ENCODE measurements around the gene MBNL1. TPM values are rescaled to one million over a fixed set of nuclear protein-coding genes. Genes with fewer than 3 reads are reported as not detected.

Gene MBNL1
- total and polyA plus RNA-seq, 2 donors (not counting 3 experiments of a cell fraction or from before 2014, with no cell fraction given) = 179 to 362 TPM

DNA sequence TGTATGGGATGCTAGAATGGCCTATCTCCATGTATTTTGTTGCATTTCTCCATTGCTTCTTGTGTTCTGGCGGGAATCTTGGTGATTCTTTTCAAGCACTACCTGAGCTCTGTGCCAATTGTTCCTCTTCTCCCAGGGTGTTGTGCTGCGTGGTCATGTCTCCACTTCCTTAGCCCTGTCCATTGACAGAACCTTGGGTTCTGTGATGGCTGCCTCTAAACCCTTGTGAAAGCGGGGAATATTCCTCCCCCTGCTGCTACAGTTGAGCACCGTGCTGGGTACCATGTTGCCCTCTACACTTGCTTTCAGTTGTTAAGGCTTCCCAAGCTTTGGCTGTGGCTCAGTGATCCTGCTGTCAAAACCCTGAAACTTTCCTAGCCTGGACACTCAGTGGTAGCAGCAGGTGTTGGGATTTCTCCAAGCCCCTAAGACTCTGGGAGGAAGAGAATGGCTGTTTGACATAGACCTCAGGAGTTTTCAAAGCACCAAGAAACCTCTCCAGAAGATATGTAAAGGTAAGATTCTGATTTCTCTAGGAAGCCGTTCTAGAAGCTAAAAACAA lies 69.5 kb downstream of the MBNL1 start:
- ChIA-PET CTCF (interaction anchor here (1.3 kb wide), 1 partner anchor 32 kb away, joined by 4 read pairs; no protein-coding TSS in a partner anchor), POLR2A (interaction anchor here (0.6 kb wide), 1 partner anchor 15 kb away, joined by 3 read pairs; no protein-coding TSS in a partner anchor)
- no peak for DNase-seq (ENCODE audit: low read depth, low spot score)
- H3K27ac ChIP-seq (ENCODE audit: insufficient read depth, low read depth, low read length) = no peak overlapping the region
- H3K9me1 ChIP-seq (replicated peaks; ENCODE audit: control insufficient read depth, extremely low read depth, insufficient read depth, low read length) = no peaks in the 10 kb centered on the region
- TF ChIP-seq, protein P1, sequence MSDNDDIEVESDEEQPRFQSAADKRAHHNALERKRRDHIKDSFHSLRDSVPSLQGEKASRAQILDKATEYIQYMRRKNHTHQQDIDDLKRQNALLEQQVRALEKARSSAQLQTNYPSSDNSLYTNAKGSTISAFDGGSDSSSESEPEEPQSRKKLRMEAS (IDR thresholded peaks at IDR 0.05; ENCODE audit: insufficient read depth, insufficient read length) = no peak
- TF ChIP-seq JUN (IDR thresholded peaks at IDR 0.05; ENCODE audit: borderline replicate concordance, insufficient read depth, insufficient read length, low read depth) (no peak), POLR2A (IDR thresholded peaks at IDR 0.05; ENCODE audit: low read depth, low read length) (no peak), FOS (IDR thresholded peaks at IDR 0.05; ENCODE audit: borderline replicate concordance, insufficient read depth, low read length) (no peak), POLR2AphosphoS5 (IDR thresholded peaks at IDR 0.05; ENCODE audit: insufficient read depth, low read depth, low read length) (no peak), MYC (IDR thresholded peaks at IDR 0.05; ENCODE audit: low read depth, low read length) (no peak), EZH2 (IDR thresholded peaks at IDR 0.05; ENCODE audit: borderline replicate concordance, low read depth, low read length, severe bottlenecking) (no peak)
- TF ChIP-seq, protein P2, sequence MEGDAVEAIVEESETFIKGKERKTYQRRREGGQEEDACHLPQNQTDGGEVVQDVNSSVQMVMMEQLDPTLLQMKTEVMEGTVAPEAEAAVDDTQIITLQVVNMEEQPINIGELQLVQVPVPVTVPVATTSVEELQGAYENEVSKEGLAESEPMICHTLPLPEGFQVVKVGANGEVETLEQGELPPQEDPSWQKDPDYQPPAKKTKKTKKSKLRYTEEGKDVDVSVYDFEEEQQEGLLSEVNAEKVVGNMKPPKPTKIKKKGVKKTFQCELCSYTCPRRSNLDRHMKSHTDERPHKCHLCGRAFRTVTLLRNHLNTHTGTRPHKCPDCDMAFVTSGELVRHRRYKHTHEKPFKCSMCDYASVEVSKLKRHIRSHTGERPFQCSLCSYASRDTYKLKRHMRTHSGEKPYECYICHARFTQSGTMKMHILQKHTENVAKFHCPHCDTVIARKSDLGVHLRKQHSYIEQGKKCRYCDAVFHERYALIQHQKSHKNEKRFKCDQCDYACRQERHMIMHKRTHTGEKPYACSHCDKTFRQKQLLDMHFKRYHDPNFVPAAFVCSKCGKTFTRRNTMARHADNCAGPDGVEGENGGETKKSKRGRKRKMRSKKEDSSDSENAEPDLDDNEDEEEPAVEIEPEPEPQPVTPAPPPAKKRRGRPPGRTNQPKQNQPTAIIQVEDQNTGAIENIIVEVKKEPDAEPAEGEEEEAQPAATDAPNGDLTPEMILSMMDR (IDR thresholded peaks at IDR 0.05; ENCODE audit: extremely low read depth in 1 of 2, insufficient read depth in 1 of 2, low read depth in 1 of 2, low read length in 2 of 2) = no peak
- H3K4me3 ChIP-seq (replicated peaks in 1 of 3; ENCODE audit: insufficient read depth in 1 of 3, low read depth in 1 of 3, low read length in 3 of 3) = no peak overlapping the region
- BruUV-seq (replicated peaks) = no TSS peak
- H4K20me1 ChIP-seq (replicated peaks; ENCODE audit: control insufficient read depth, extremely low read depth, insufficient read depth, low read length) = no peaks in the 10 kb centered on the region
- no peak overlapping the region for H2AFZ ChIP-seq (ENCODE audit: low read depth, low read length)
- no peak for FAIRE-seq
- H3K27me3 ChIP-seq (ENCODE audit: control insufficient read depth in 2 of 2, insufficient read depth in 2 of 2, low read length in 2 of 2) = no peaks in the 10 kb centered on the region
- H3K9me3 ChIP-seq (replicated peaks; ENCODE audit: control insufficient read depth, insufficient read depth, low read length) = no peaks in the 10 kb centered on the region
- intact Hi-C loops (cut with micrococcal nuclease) = no loop called here
- H3K79me2 ChIP-seq (ENCODE audit: control insufficient read depth, insufficient read depth, low read length) = peaks cover 92% of the 10 kb centered on the region
- no peak overlapping the region for H3K4me2 ChIP-seq (ENCODE audit: insufficient read depth, low read length)
- no peak overlapping the region for H3K9ac ChIP-seq (replicated peaks; ENCODE audit: extremely low read depth, insufficient read depth, low read length)
- peaks cover 9 to 22% of the 10 kb centered on the region in 2 experiments for H3K36me3 ChIP-seq (ENCODE audit: control insufficient read depth in 2 of 2, extremely low read depth in 1 of 2, insufficient read depth in 2 of 2, low read length in 2 of 2)
- peaks cover 7% of the 10 kb centered on the region for H3K4me1 ChIP-seq (ENCODE audit: control insufficient read depth, extremely low read depth, insufficient read depth, low read length)
- dilution Hi-C loops (cut with MboI; ENCODE audit: extremely low pct_ligation_motif_present, low sequenced_read_pairs) = no loop called here
